Uterus (tissue), 2 donors: ENCODE data around the gene DSTN.

Source experiments
- CTCF ChIP-seq, 4 experiments: fragments of 200-600 bp in 2 of 4; fragments of 450-650 bp in 2 of 4; sonication (generic) in 2 of 4; IDR thresholded peaks; one replicate each; pipeline ENCODE4 v1.5.1; 2016 to 2019; ENCODE audit warnings: antibody characterized with exemption in 4 of 4, mild to moderate bottlenecking in 2 of 4, moderate library complexity in 1 of 4
- POLR2A ChIP-seq, 2 donors: fragments of 450-650 bp; IDR thresholded peaks; one replicate each; pipeline ENCODE4 v1.6.1; 2016; ENCODE audit warnings: antibody characterized with exemption in 2 of 2, mild to moderate bottlenecking in 1 of 2, moderate library complexity in 1 of 2

- TF ChIP-seq CTCF (IDR thresholded peaks at IDR 0.05) (peak; percentile 16 to 54 (median 32)), POLR2A (IDR thresholded peaks at IDR 0.05) (no peak)
Measured at GRCh38 chr20:17654649-17655285, 84.9 kb downstream of the DSTN start.
